Testis (tissue), 2 donors: ENCODE measurements around the gene CDH22.

Experiments used
- CTCF ChIP-seq, 3 experiments: fragments of 450-650 bp in 2 of 3; fragments of 200-600 bp in 1 of 3; sonication (generic) in 1 of 3; IDR thresholded peaks; one replicate each; pipeline ENCODE4 v1.5.1; 2016 to 2019; ENCODE audit warnings: antibody characterized with exemption in 3 of 3, mild to moderate bottlenecking in 2 of 3, moderate library complexity in 1 of 3
- POLR2A ChIP-seq: fragments of 450-650 bp; IDR thresholded peaks from one replicate; pipeline ENCODE4 v1.6.1; 2017; ENCODE audit warnings: antibody characterized with exemption, mild to moderate bottlenecking, moderate library complexity

DNA sequence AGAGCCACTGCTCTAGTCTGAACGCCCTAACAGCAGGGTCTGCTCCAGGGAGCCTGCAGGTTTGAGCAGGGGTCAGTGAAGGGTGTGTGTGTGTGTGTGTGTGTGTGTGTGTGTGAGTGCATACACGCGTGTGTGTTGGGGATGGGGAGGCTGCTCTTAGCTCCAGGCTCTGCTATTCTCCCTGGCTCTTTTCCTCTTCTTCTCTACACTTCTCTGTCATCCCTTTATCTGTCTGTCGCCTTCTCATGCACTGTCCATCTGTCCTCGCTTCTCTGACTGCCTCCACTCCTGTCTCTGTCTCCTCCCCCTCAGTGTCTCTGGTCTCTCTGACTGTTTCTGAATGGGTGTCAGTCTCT, 3.4 kb upstream of the CDH22 start:
- TF ChIP-seq POLR2A (no peak), CTCF (IDR thresholded peaks at IDR 0.05) (no peak)
